Caco-2 (cell line): Measurements from ENCODE around the gene SNRPD2. TPM values are rescaled to one million over a fixed set of nuclear protein-coding genes. Genes with fewer than 3 reads are reported as not detected.
"Not testable (repeated sequence)": the region's sequence is repeated elsewhere in the genome, so short reads cannot be mapped to it uniquely, and the experiment has no call there.

ENCODE experiments used
- BruUV-seq: library from RNA; stranded (reverse); fragments of 400-500 nt; replicated peaks from 2 replicates; lab custom pipeline; 2021; lab: Mats Ljungman, UMichigan
- CTCF ChIA-PET: fragments of 300-600 bp; sonication (Branson Sonifier 250); formaldehyde crosslinking; loops from one replicate; lab custom pipeline; 2022; ENCODE audit warnings: antibody characterized with exemption; lab: Charles Lee
- POLR2A ChIA-PET: fragments of 300-600 bp; sonication (Branson Sonifier 250); formaldehyde crosslinking; loops from one replicate; lab custom pipeline; 2022; ENCODE audit warnings: antibody characterized with exemption; lab: Charles Lee
- DNase-seq, 2 experiments: peaks; one replicate each; pipeline versions ENCODE4 v3.0.0 to v3.0.0-alpha.2; 2020 to 2022
- H3K27me3 ChIP-seq: replicated peaks from 2 replicates; pipeline ENCODE4 v1.6.0; 2011; ENCODE audit warnings: low read length; ENCODE audit not compliant: control insufficient read depth, insufficient read depth
- H3K36me3 ChIP-seq: 2 replicates; pipeline ENCODE4 v1.5.1; 2011; ENCODE audit warnings: low read length; ENCODE audit not compliant: control insufficient read depth, insufficient read depth
- H3K4me1 ChIP-seq: fragments of 250-450 bp; sonication (Bioruptor Pico); 2 replicates; pipeline ENCODE4 v1.5.1; 2020; ENCODE audit warnings: mild to moderate bottlenecking
- H3K4me3 ChIP-seq: 2 replicates; pipeline ENCODE4 v1.5.1; 2011; ENCODE audit warnings: low read depth, mild to moderate bottlenecking, control low read depth, low read length
- H3K9me3 ChIP-seq: fragments of 250-450 bp; sonication (Bioruptor Pico); 2 replicates; pipeline ENCODE4 v1.5.1; 2020; ENCODE audit warnings: mild to moderate bottlenecking, moderate library complexity
- H3K27ac Mint-ChIP-seq: one replicate; pipeline ENCODE4 v1.8.0; 2022; ENCODE audit warnings: mixed read lengths; ENCODE audit not compliant: unreplicated experiment
- H3K27me3 Mint-ChIP-seq: one replicate; pipeline ENCODE4 v1.8.0; 2022; ENCODE audit warnings: mixed read lengths; ENCODE audit not compliant: insufficient read depth, unreplicated experiment
- H3K36me3 Mint-ChIP-seq: one replicate; pipeline ENCODE4 v1.8.0; 2022; ENCODE audit warnings: mild to moderate bottlenecking, mixed read lengths; ENCODE audit not compliant: insufficient read depth, unreplicated experiment
- H3K4me1 Mint-ChIP-seq: one replicate; pipeline ENCODE4 v1.8.0; 2022; ENCODE audit warnings: low read depth, mixed read lengths; ENCODE audit not compliant: unreplicated experiment
- H3K4me3 Mint-ChIP-seq: one replicate; pipeline ENCODE4 v1.8.0; 2022; ENCODE audit warnings: mild to moderate bottlenecking, moderate library complexity, mixed read lengths; ENCODE audit not compliant: unreplicated experiment
- H3K9me3 Mint-ChIP-seq: one replicate; pipeline ENCODE4 v1.8.0; 2022; ENCODE audit warnings: mixed read lengths; ENCODE audit not compliant: unreplicated experiment
- CTCF ChIP-seq, 2 experiments: fragments of 200-600 bp in 1 of 2; IDR thresholded peaks; 1 replicate in 1 of 2; 2 replicates in 1 of 2; pipeline versions ENCODE4 v1.5.1 to v1.8.0; 2011 to 2022; ENCODE audit warnings: antibody characterized with exemption in 1 of 2, control low read depth in 1 of 2, inconsistent platforms in 1 of 2, low read depth in 1 of 2, low read length in 1 of 2, mild to moderate bottlenecking in 1 of 2, moderate library complexity in 1 of 2; ENCODE audit not compliant: insufficient read depth in 1 of 2, severe bottlenecking in 1 of 2, unreplicated experiment in 1 of 2
- intact Hi-C: fragments of 100-400 bp; cut with micrococcal nuclease; formaldehyde crosslinking; loops from one replicate; pipeline ENCODE4 v1.10.0; 2022; ENCODE audit not compliant: unreplicated experiment
- total RNA-seq: library from RNA; stranded (reverse); gene quantifications from 2 replicates; pipeline ENCODE4 v1.2.3, GENCODE V29; 2022

The SNRPD2 gene
- total RNA-seq, 1 experiment from 2014 or later = 579 TPM

- no peak for TF ChIP-seq CTCF (IDR thresholded peaks at IDR 0.05; ENCODE audit: insufficient read depth in 1 of 2, low read depth in 1 of 2, low read length in 1 of 2, severe bottlenecking in 1 of 2, unreplicated experiment in 1 of 2)
- H3K4me1 ChIP-seq = no peaks in the 10 kb centered on the region
- Mint-ChIP-seq H3K27ac (no peak overlapping the region), H3K4me3 (no peak overlapping the region), H3K4me1 (no peaks in the 10 kb centered on the region), H3K27me3 (no peaks in the 10 kb centered on the region), H3K36me3 (peaks cover 67% of the 10 kb centered on the region), H3K9me3 (no peaks in the 10 kb centered on the region)
- no peak for DNase-seq
- intact Hi-C loops = no loop called here
- BruUV-seq = no TSS peak
- H3K36me3 ChIP-seq = peaks cover 8% of the 10 kb centered on the region
- no peaks in the 10 kb centered on the region for H3K9me3 ChIP-seq
- CTCF ChIA-PET = interaction anchor here (0.6 to 0.8 kb wide), 2 partner anchors 10 to 1728 kb away, joined by 4 to 5 read pairs; no protein-coding TSS in a partner anchor
- POLR2A ChIA-PET = no interaction called here
- no peak overlapping the region for H3K4me3 ChIP-seq
- H3K27me3 ChIP-seq = no peaks in the 10 kb centered on the region
Observed at GRCh38 chr19:45687599-45687998, 4.2 kb downstream of the SNRPD2 start.

GRCh38 chr19:45685045-45685444 lies 6.7 kb downstream of the SNRPD2 start:
- H3K4me1 Mint-ChIP-seq, H3K4me3 ChIP-seq, intact Hi-C loops, H3K4me3 Mint-ChIP-seq, H3K4me1 ChIP-seq, H3K9me3 ChIP-seq, POLR2A ChIA-PET, DNase-seq, BruUV-seq, H3K27me3 Mint-ChIP-seq, H3K27ac Mint-ChIP-seq, H3K27me3 ChIP-seq, H3K36me3 ChIP-seq, H3K9me3 Mint-ChIP-seq: not testable (repeated sequence)
- CTCF ChIA-PET = interaction anchor here (0.6 to 0.7 kb wide), 2 partner anchors 46 to 127 kb away, joined by 3 read pairs; partner anchors contain the start of gene FBXO46
- H3K36me3 Mint-ChIP-seq = peaks cover 66% of the 10 kb centered on the region

- Mint-ChIP-seq H3K27me3 (no peaks in the 10 kb centered on the region), H3K9me3 (no peaks in the 10 kb centered on the region), H3K4me1 (peaks cover 12% of the 10 kb centered on the region), H3K27ac (no peak overlapping the region), H3K36me3 (peaks cover 51% of the 10 kb centered on the region), H3K4me3 (no peak overlapping the region)
- intact Hi-C loops = no loop called here
- Histone ChIP-seq H3K36me3 (peaks cover 6% of the 10 kb centered on the region; the same call in 1 of the 2 replicates), H3K4me3 (no peak overlapping the region), H3K27me3 (no peaks in the 10 kb centered on the region), H3K4me1 (peaks cover 12% of the 10 kb centered on the region), H3K9me3 (no peaks in the 10 kb centered on the region)
- TF ChIP-seq CTCF (IDR thresholded peaks at IDR 0.05; ENCODE audit: insufficient read depth in 1 of 2, low read depth in 1 of 2, low read length in 1 of 2, severe bottlenecking in 1 of 2, unreplicated experiment in 1 of 2) = no peak
- ChIA-PET POLR2A (interaction anchor here (2.0 kb wide), 1 partner anchor 9 kb away, joined by 9 read pairs; the partner anchor contains the start of genes QPCTL and SNRPD2), CTCF (no interaction called here)
- BruUV-seq = no TSS peak
- no peak for DNase-seq
Observed at GRCh38 chr19:45682908-45683307, 8.8 kb downstream of the SNRPD2 start.
